Lower leg skin (tissue), 4 donors: ENCODE data around the gene SLC30A3. TPM values are rescaled to one million over a fixed set of nuclear protein-coding genes. Genes with fewer than 3 reads are reported as not detected.
"Not testable (repeated sequence)": the region's sequence is repeated elsewhere in the genome, so short reads cannot be mapped to it uniquely, and the experiment has no call there.

Experiments used
- DNase-seq, 2 donors: peaks; one replicate each; pipeline ENCODE4 v3.0.0-alpha.2; 2019; ENCODE audit warnings: low spot score in 2 of 2
- H3K4me3 ChIP-seq: fragments of 200-600 bp; sonication (generic); 2 replicates; pipeline ENCODE4 v1.5.1; 2017; ENCODE audit warnings: mild to moderate bottlenecking, low read depth; ENCODE audit not compliant: poor library complexity, severe bottlenecking
- POLR2A ChIP-seq, 2 donors: fragments of 450-650 bp; IDR thresholded peaks; one replicate each; pipeline ENCODE4 v1.6.1; 2016 to 2017; ENCODE audit warnings: antibody characterized with exemption in 2 of 2, mild to moderate bottlenecking in 1 of 2, moderate library complexity in 1 of 2
- WGBS, 2 donors: methylation state at CpG; one replicate each; pipeline ENCODE4 v1.1.5; 2018; 5-methylcytosine and 5-hydroxymethylcytosine counted together
- intact Hi-C: fragments of 100-400 bp; cut with DNase I; formaldehyde crosslinking; loops from one replicate; pipeline ENCODE4 v1.15.0; 2023; ENCODE audit warnings: low total_unique reads
- total RNA-seq, 4 donors: library from RNA; depleted of rRNA; stranded (reverse); fragments of >200 nt; gene quantifications; one replicate each; pipeline ENCODE4 v1.1.0, GENCODE V29; 2016
- TF ChIP-seq, protein P1 (sequence below), 3 donors: fragments of 450-650 bp; IDR thresholded peaks; one replicate each; pipeline ENCODE4 v1.5.1; 2016; ENCODE audit warnings: antibody characterized with exemption in 3 of 3, mild to moderate bottlenecking in 3 of 3, moderate library complexity in 2 of 3

Gene SLC30A3
- total RNA-seq, 4 donors from 2014 or later = 0.15 TPM; not detected in 3

DNA sequence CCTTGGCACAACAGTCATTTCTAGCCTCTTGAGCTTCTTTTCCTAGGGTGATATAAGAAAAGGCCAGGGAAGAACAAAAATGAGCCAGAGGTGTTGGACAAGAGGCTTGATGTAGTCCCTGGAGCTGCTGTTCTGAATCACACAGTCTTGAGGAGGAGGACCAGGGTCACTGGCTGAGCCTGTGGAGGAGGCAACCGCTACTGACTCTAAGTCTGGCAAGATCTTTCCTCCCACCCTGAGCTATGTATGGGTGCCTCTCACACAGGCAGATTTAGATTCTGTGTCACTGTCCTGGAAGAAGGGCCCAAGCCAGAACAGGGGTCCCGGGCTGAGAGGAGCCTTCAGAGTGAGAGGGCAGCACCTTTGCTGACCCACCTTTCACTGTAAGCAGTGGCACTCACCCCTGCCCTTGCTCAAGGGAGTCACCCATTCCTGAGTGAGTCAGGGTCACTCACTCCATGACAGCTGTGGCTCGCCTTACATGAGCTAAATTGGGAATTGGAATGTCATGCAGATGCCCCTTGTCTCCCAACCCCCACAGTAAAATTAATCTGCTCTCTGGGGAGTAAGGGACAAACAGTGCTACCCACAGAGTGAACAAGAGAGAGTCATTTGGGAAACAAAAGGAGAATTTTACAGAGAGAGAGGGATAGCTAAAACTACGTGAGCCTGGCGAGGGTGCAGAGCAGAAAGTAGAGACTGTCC lies 19.2 kb upstream of the SLC30A3 start, which contains the start of gene TRIM54:
Gene TRIM54 (plus strand): TSS at position 575 of the 705 bp plus-strand sequence. CDS start 303 bp downstream, outside the sequence.
- intact Hi-C loops = loop anchor here (5.0 kb wide), 1 partner anchor 180 kb away; no protein-coding TSS in a partner anchor
- WGBS, 2 donors = 52 to 57% methylated on average over 5 of the region's 5 CpGs
- no peak for TF ChIP-seq POLR2A (IDR thresholded peaks at IDR 0.05)
- TF ChIP-seq, protein P1, sequence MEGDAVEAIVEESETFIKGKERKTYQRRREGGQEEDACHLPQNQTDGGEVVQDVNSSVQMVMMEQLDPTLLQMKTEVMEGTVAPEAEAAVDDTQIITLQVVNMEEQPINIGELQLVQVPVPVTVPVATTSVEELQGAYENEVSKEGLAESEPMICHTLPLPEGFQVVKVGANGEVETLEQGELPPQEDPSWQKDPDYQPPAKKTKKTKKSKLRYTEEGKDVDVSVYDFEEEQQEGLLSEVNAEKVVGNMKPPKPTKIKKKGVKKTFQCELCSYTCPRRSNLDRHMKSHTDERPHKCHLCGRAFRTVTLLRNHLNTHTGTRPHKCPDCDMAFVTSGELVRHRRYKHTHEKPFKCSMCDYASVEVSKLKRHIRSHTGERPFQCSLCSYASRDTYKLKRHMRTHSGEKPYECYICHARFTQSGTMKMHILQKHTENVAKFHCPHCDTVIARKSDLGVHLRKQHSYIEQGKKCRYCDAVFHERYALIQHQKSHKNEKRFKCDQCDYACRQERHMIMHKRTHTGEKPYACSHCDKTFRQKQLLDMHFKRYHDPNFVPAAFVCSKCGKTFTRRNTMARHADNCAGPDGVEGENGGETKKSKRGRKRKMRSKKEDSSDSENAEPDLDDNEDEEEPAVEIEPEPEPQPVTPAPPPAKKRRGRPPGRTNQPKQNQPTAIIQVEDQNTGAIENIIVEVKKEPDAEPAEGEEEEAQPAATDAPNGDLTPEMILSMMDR (IDR thresholded peaks at IDR 0.05) = no peak
- DNase-seq = no peak
- H3K4me3 ChIP-seq = no peak within 1 kb of the TSS

DNA sequence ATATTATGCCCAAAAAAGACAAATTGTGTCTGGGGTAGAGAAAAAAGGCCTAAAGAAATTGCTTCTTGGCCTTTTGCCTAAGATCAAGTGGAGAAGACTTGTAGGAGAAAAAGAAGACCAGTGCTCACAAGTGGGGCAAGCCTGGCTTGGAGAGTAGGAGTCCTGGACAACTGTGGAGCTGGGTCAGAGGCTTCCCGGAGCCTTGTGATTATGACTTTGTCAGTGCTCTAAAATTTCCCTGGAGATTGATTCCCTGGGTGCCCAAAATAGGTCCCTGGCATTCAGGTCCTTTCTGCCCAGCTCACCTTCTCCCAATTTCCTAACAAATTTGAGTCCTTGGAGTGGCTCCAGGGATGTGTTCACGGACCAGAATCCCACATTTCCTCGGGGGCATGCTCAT lies 18.6 kb upstream of the SLC30A3 start:
- intact Hi-C loops = loop anchor here (5.0 kb wide), 1 partner anchor 179 kb away; no protein-coding TSS in a partner anchor
- TF ChIP-seq, protein P1 (IDR thresholded peaks at IDR 0.05) = no peak
- TF ChIP-seq POLR2A (IDR thresholded peaks at IDR 0.05) = no peak
- H3K4me3 ChIP-seq = no peak overlapping the region

GRCh38 chr2:27280826-27281225 lies 18.0 kb upstream of the SLC30A3 start:
- DNase-seq = no peak
- no peak for TF ChIP-seq POLR2A (IDR thresholded peaks at IDR 0.05)
- TF ChIP-seq, protein P1 (IDR thresholded peaks at IDR 0.05) = no peak
- H3K4me3 ChIP-seq = no peak overlapping the region
- intact Hi-C loops = loop anchor here (5.0 kb wide), 1 partner anchor 179 kb away; no protein-coding TSS in a partner anchor
- WGBS, 2 donors = 58 to 65% methylated on average over 3 of the region's 3 CpGs

More for the DNA sequence above, 18.6 kb upstream of the SLC30A3 start:
- WGBS, 2 donors = 61 to 68% methylated on average over 3 of the region's 3 CpGs
- no peak for DNase-seq

DNA sequence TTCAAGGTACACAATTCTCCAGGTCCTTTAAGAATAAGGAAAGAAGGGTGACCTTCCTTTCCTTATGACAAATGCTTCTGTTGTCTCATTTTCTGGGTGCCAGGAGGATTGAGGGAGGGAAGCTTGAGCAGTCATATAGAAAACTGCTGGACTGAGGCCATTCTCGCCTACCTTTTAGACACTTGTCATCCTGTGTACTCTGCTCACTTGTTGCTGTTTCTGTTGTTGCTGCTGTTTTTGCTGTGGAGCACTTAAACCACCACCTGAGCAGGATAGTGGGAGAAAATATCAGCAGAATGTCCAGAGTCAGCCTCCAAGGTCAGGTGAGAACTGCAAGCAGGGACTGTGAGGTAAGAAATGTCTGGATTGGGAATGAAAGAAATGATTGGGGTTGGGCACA lies 15.2 kb upstream of the SLC30A3 start:
- H3K4me3 ChIP-seq = no peak overlapping the region
- TF ChIP-seq, protein P1 (IDR thresholded peaks at IDR 0.05) = no peak
- TF ChIP-seq POLR2A (IDR thresholded peaks at IDR 0.05) = no peak
- 76 to 86% methylated on average over 1 of the region's 1 CpG for WGBS, 2 donors
- DNase-seq = no peak
- intact Hi-C loops = no loop called here

DNA sequence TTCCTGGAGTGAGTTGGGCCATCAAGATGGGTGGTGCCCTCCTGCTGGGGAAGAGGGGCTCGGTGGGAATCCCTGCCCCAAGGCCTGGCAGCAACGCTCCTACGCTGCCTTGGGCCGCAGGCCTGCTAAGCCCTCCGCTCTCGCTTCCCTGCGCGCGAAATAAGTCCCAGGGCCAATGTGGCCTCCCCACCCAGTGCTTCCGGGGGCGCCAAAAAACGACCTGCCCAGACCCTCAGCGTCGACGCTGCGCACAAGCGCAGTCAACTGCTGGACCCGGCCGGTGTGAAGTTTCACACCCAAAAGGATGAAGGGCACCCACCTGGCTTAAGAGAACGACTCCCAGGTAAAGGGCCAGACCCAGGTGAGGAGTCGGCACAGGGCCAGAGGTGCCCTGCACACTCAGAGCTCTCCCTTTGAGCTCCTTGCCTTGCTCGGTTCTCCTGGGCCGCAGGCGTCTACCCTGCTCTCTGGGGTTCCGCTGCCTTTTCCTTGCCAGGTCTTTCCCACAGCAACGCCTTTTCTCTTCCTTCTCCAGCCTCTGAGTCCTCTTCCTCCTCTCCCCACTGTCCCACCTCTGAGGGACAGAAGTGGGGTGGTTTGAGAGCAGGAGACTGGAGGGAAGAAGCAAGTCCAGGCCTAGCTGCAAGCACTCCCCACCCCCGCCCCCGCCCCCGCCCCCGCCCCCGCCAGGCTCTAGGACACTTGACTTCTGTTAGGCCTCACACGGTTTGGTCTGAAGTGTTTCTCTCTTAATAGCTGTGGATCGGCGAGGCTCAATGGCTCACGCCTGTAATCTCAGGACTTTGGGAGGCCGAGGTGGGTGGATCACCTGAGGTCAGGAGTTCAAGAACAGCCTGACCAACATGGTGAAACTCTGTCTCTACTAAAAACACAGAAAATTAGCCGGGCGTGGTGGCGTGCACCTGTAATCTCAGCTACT lies 12.6 kb upstream of the SLC30A3 start, which contains the start of gene DNAJC5G:
Gene DNAJC5G (plus strand): TSS at position 223 of the 940 bp plus-strand sequence. CDS start 1,296 bp downstream, outside the sequence.
- 80 to 84% methylated on average over 36 to 38 of the region's 39 CpGs for WGBS, 2 donors
- TF ChIP-seq POLR2A (IDR thresholded peaks at IDR 0.05) = no peak
- TF ChIP-seq, protein P1 (IDR thresholded peaks at IDR 0.05) = no peak
- DNase-seq = no peak
- no peak within 1 kb of the TSS for H3K4me3 ChIP-seq
- intact Hi-C loops = no loop called here

GRCh38 chr2:27272537-27273522 lies 10.0 kb upstream of the SLC30A3 start:
- DNase-seq, H3K4me3 ChIP-seq, intact Hi-C loops: not testable (repeated sequence)
- 71 to 74% methylated on average over 15 of the region's 15 CpGs for WGBS, 2 donors
